DND-41 (cell line): ENCODE results near the gene CARF.

Source experiments
- CTCF ChIP-seq: IDR thresholded peaks from 2 replicates; pipeline ENCODE4 v1.5.1; 2012; ENCODE audit warnings: borderline replicate concordance, low read length, moderate library complexity, mild to moderate bottlenecking; ENCODE audit not compliant: poor library complexity, severe bottlenecking; ENCODE audit errors: extremely low read depth
- EZH2 ChIP-seq: IDR thresholded peaks from 3 replicates; pipeline ENCODE4 v1.6.1; 2012; ENCODE audit warnings: borderline replicate concordance, low read depth, mild to moderate bottlenecking, moderate library complexity, low read length, inconsistent platforms; ENCODE audit not compliant: severe bottlenecking

DNA sequence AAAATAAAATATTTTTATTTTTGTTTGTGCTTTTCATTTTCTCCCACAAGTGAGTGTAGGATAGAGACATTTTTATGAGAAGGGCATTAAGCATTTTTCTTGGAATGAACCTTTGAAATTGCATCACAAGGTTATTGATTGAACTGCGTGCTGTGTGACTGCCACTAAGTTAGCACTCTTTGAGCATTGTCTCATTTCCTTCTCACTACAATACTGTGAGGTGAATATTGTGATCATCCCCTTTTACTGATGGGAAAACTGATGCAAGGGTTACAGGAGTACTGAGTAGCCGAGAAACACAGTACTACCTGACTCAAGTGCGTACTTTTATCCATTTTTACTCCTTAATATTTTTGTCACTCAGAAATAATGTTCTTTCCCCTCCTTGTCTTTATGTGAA lies 104.6 kb downstream of the CARF start:
- no peak for TF ChIP-seq CTCF
- no peak for TF ChIP-seq EZH2
